Body of pancreas (tissue), 4 donors: Measurements from ENCODE around the gene MBTPS1. TPM values are rescaled to one million over a fixed set of nuclear protein-coding genes. Genes with fewer than 3 reads are reported as not detected.

Experiments used
- ATAC-seq: fragments of 150-250 bp; one replicate; pipeline ENCODE4 v1.9.1; 2016
- DNase-seq, 4 donors: peaks; one replicate each; pipeline ENCODE4 v3.0.0-alpha.2; 2019
- H3K27ac ChIP-seq, 4 donors: fragments of 200-600 bp; sonication (generic); 1 replicate in 3 of 4; 2 replicates in 1 of 4; pipeline versions ENCODE4 v1.5.1 to v1.6.1; 2016 to 2019; ENCODE audit warnings: mild to moderate bottlenecking in 1 of 4, mixed read lengths in 1 of 4, moderate library complexity in 1 of 4
- H3K27me3 ChIP-seq, 2 donors: fragments of 200-600 bp; sonication (generic); one replicate each; pipeline ENCODE4 v1.6.0; 2016; ENCODE audit warnings: mild to moderate bottlenecking in 1 of 2
- H3K36me3 ChIP-seq, 2 donors: fragments of 200-600 bp; sonication (generic); replicated peaks in 1 of 2; 2 replicates each; pipeline ENCODE4 v1.5.1; 2016; ENCODE audit warnings: low read depth in 2 of 2; ENCODE audit not compliant: insufficient read depth in 1 of 2
- H3K4me1 ChIP-seq: fragments of 200-600 bp; sonication (generic); one replicate; pipeline ENCODE4 v1.6.0; 2016
- H3K4me3 ChIP-seq, 2 donors: fragments of 200-600 bp; sonication (generic); 1 replicate in 1 of 2; 2 replicates in 1 of 2; pipeline ENCODE4 v1.5.1; 2016 to 2019
- H3K9me3 ChIP-seq, 3 donors: fragments of 200-600 bp; sonication (generic); 1 replicate in 2 of 3; 2 replicates in 1 of 3; pipeline ENCODE4 v1.5.1; 2016
- POLR2A ChIP-seq, 3 donors: fragments of 450-650 bp; IDR thresholded peaks; one replicate each; pipeline ENCODE4 v1.6.1; 2016; ENCODE audit warnings: antibody characterized with exemption in 3 of 3, mild to moderate bottlenecking in 2 of 3
- WGBS, 2 donors: methylation state at CpG; one replicate each; pipeline ENCODE4 v1.1.5; 2017; 5-methylcytosine and 5-hydroxymethylcytosine counted together
- intact Hi-C: fragments of 100-400 bp; cut with DNase I; formaldehyde crosslinking; loops from one replicate; pipeline ENCODE4 v1.15.1; 2023
- total RNA-seq, 2 donors: library from RNA; depleted of rRNA; stranded (reverse); fragments of >200 nt; gene quantifications; one replicate each; pipeline ENCODE4 v1.1.0, GENCODE V29; 2016
- TF ChIP-seq, protein P1 (sequence below), 7 experiments: fragments of 450-650 bp in 4 of 7; fragments of 200-600 bp in 3 of 7; sonication (generic) in 3 of 7; IDR thresholded peaks; one replicate each; pipeline ENCODE4 v1.5.1; 2016 to 2019; ENCODE audit warnings: antibody characterized with exemption in 7 of 7

The MBTPS1 gene
- total RNA-seq, 2 donors from 2014 or later = 58.9 to 75.5 TPM

DNA sequence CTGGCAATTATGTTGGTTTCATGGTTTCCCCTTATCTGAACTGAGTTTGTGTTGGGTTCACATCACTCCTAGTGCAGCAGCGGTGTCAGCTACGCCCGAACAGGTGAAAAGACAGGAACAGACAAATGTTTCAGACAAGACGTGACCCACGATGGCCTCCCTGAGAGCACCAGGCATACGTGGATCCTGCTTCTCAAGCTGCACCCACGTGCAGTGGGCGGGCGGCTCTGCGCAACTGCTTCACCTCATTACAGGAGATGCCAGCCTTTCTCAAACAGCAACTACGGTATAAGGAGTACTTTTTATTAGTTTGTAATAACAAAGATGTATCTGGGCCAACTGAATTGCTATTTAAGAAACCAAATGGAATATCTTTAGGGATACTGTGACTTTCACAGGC is 41.4 kb downstream of the MBTPS1 start:
- H3K27ac ChIP-seq = no peak overlapping the region
- no peaks in the 10 kb centered on the region for H3K27me3 ChIP-seq
- TF ChIP-seq POLR2A (IDR thresholded peaks at IDR 0.05) = no peak
- TF ChIP-seq, protein P1, sequence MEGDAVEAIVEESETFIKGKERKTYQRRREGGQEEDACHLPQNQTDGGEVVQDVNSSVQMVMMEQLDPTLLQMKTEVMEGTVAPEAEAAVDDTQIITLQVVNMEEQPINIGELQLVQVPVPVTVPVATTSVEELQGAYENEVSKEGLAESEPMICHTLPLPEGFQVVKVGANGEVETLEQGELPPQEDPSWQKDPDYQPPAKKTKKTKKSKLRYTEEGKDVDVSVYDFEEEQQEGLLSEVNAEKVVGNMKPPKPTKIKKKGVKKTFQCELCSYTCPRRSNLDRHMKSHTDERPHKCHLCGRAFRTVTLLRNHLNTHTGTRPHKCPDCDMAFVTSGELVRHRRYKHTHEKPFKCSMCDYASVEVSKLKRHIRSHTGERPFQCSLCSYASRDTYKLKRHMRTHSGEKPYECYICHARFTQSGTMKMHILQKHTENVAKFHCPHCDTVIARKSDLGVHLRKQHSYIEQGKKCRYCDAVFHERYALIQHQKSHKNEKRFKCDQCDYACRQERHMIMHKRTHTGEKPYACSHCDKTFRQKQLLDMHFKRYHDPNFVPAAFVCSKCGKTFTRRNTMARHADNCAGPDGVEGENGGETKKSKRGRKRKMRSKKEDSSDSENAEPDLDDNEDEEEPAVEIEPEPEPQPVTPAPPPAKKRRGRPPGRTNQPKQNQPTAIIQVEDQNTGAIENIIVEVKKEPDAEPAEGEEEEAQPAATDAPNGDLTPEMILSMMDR (IDR thresholded peaks at IDR 0.05) = no peak
- no peaks in the 10 kb centered on the region for H3K9me3 ChIP-seq
- intact Hi-C loops = no loop called here
- 89 to 90% methylated on average over 11 of the region's 11 CpGs for WGBS, 2 donors
- ATAC-seq (no peak), DNase-seq (no peak)
- H3K36me3 ChIP-seq = peaks cover 6 to 20% of the 10 kb centered on the region in 2 donors
- H3K4me3 ChIP-seq = no peak overlapping the region
- H3K4me1 ChIP-seq = no peaks in the 10 kb centered on the region

DNA sequence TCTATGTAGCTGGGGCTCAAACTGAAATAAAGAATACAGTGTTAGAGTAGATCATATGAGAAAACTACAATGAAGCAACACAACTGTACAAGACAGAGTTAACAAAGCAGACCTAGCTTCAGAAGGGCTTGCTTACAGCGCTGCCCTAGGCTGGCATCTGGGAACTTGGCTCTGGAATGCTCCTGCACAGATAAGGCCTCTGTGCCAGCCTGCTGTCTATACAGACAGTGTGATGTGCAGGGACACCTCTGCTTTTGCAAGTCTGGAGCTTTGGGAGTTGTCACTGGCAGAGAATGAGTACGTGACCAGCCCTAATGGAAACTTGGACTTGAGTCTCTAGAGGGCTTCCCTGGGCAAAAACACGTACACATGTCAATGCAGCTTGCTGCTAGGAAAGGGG is 42.0 kb downstream of the MBTPS1 start:
- Histone ChIP-seq H3K36me3 (peaks cover 6 to 21% of the 10 kb centered on the region in 2 donors), H3K27me3 (no peaks in the 10 kb centered on the region), H3K9me3 (no peaks in the 10 kb centered on the region), H3K4me1 (no peaks in the 10 kb centered on the region), H3K4me3 (no peak overlapping the region), H3K27ac (no peak overlapping the region)
- no peak for DNase-seq
- TF ChIP-seq, protein P1 (IDR thresholded peaks at IDR 0.05) = no peak
- no peak for TF ChIP-seq POLR2A (IDR thresholded peaks at IDR 0.05)
- intact Hi-C loops = no loop called here
- no peak for ATAC-seq
- 79 to 80% methylated on average over 3 of the region's 3 CpGs for WGBS, 2 donors

DNA sequence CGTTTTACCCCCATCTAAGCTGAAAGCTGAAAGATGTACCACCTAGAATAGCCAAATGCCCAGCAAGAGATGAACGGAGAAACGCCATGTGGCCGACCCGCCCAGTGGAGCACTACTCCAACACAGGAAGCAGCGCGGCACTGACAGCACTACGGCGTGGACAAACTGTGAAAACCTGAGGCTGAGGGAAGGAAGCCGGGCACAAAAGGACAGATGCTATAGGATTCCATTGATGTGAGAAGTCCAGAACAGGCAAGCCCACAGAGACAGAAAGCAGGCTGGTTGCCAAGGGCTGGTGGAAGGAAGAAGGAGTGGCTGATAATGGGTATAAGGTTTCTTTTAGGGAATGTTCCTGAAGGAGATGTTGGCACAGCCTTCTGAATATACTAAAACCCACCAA is 44.7 kb downstream of the MBTPS1 start:
- DNase-seq = no peak
- Histone ChIP-seq H3K4me3 (no peak overlapping the region), H3K27ac (no peak overlapping the region), H3K9me3 (no peaks in the 10 kb centered on the region), H3K27me3 (no peaks in the 10 kb centered on the region), H3K36me3 (peaks cover 6 to 39% of the 10 kb centered on the region in 2 donors), H3K4me1 (no peaks in the 10 kb centered on the region)
- intact Hi-C loops = no loop called here
- TF ChIP-seq POLR2A (IDR thresholded peaks at IDR 0.05) = no peak
- TF ChIP-seq, protein P1 (IDR thresholded peaks at IDR 0.05) = no peak
- no peak for ATAC-seq
- 81 to 94% methylated on average over 10 of the region's 10 CpGs for WGBS, 2 donors

GRCh38 chr16:84071121-84071520 is 45.6 kb downstream of the MBTPS1 start:
- peaks cover 6 to 44% of the 10 kb centered on the region in 2 donors for H3K36me3 ChIP-seq
- WGBS, 2 donors = 86 to 88% methylated on average over 8 of the region's 8 CpGs
- no peak overlapping the region for H3K27ac ChIP-seq
- no peaks in the 10 kb centered on the region for H3K9me3 ChIP-seq
- intact Hi-C loops = no loop called here
- ATAC-seq = no peak
- no peak overlapping the region for H3K4me3 ChIP-seq
- H3K27me3 ChIP-seq = no peaks in the 10 kb centered on the region
- H3K4me1 ChIP-seq = no peaks in the 10 kb centered on the region
- no peak for DNase-seq
- TF ChIP-seq, protein P1 (IDR thresholded peaks at IDR 0.05) = no peak
- TF ChIP-seq POLR2A (IDR thresholded peaks at IDR 0.05) = no peak

DNA sequence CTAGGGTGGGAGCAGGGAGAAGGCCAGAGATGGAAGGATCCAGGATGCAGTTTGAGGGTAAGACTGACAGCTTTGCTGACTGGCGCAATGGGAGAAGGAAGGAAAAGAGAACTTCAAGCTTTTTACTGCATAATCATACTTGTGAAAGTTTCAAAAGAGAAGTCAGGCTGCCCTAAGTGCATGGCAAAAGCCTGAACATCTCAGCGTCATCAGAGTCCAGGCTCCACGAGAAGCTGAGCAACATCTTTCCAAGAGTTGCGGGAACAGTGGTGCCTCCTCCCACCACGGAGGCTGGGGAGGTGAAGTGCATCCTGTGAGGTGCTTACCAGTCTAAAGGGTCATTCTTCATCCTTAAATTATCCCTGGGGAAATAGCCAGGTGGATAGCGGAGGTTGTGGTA is 47.2 kb downstream of the MBTPS1 start:
- Histone ChIP-seq H3K36me3 (peaks cover 0 to 41% of the 10 kb centered on the region in 2 donors), H3K27me3 (no peaks in the 10 kb centered on the region), H3K4me1 (no peaks in the 10 kb centered on the region), H3K9me3 (no peaks in the 10 kb centered on the region), H3K27ac (no peak overlapping the region), H3K4me3 (no peak overlapping the region)
- no peak for TF ChIP-seq POLR2A (IDR thresholded peaks at IDR 0.05)
- TF ChIP-seq, protein P1 (IDR thresholded peaks at IDR 0.05) = no peak
- peak in 1 of 4 donors; percentile 36 for DNase-seq
- intact Hi-C loops = loop anchor here (10.0 kb wide), 1 partner anchor 245 kb away; no protein-coding TSS in a partner anchor
- ATAC-seq = no peak
- WGBS, 2 donors = 77 to 87% methylated on average over 6 of the region's 6 CpGs
